T-helper 1 cell (primary cell): ENCODE measurements around the gene CD46.
"Not testable (repeated sequence)": the region's sequence is repeated elsewhere in the genome, so short reads cannot be mapped to it uniquely, and the experiment has no call there.

Source experiments
- DNase-seq, 5 donors: peaks; one replicate each; pipeline ENCODE4 v3.0.0-alpha.2; 2012 to 2020
- total RNA-seq, 4 donors: gene quantifications; one replicate each; lab custom pipeline; 2026; lab: John Stamatoyannopoulos, UW

The CD46 gene
- 158 to 237 (median 195) reads per million in 4 donors for total RNA-seq

- DNase-seq: peak; percentile 89 to 96 (median 92)
These were observed at the start of gene CD46 for GRCh38 chr1:207751790-207752455. Gene CD46, plus strand, starts transcription at chr1:207752054. Its CDS starts 159 bp downstream, at chr1:207752213.

- DNase-seq: no peak
These were observed 49.5 kb upstream of the CD46 start for GRCh38 chr1:207702317-207702716.

- no peak for DNase-seq
These were observed 48.1 kb upstream of the CD46 start for GRCh38 chr1:207703712-207704111.

- not testable (repeated sequence) for DNase-seq
These were observed 43.9 kb upstream of the CD46 start for GRCh38 chr1:207708004-207708403.

GRCh38 chr1:207711285-207711684 is 40.6 kb upstream of the CD46 start:
- DNase-seq: no peak

- not testable (repeated sequence) for DNase-seq
These were observed 39.2 kb upstream of the CD46 start for GRCh38 chr1:207712701-207713100.

- no peak for DNase-seq
These were observed 38.3 kb upstream of the CD46 start for GRCh38 chr1:207713529-207713928.

- no peak for DNase-seq
These were observed 32.6 kb upstream of the CD46 start for GRCh38 chr1:207719234-207719633.

- DNase-seq: not testable (repeated sequence)
These were observed 23.5 kb upstream of the CD46 start for GRCh38 chr1:207728200-207728858.

- DNase-seq: not testable (repeated sequence)
These were observed 14.2 kb upstream of the CD46 start for GRCh38 chr1:207737503-207738157.

GRCh38 chr1:207738158-207738659 is 13.6 kb upstream of the CD46 start:
- peak in 1 of 5 donors; percentile 23 for DNase-seq

GRCh38 chr1:207740207-207740606 is 11.6 kb upstream of the CD46 start:
- no peak for DNase-seq

GRCh38 chr1:207742850-207743555 is 8.9 kb upstream of the CD46 start:
- no peak for DNase-seq

- DNase-seq: no peak
These were observed 7.8 kb upstream of the CD46 start for GRCh38 chr1:207744000-207744534.

GRCh38 chr1:207745285-207745684 is 6.6 kb upstream of the CD46 start:
- no peak for DNase-seq

- DNase-seq: no peak
These were observed 5.8 kb upstream of the CD46 start for GRCh38 chr1:207745839-207746767.

- no peak for DNase-seq
These were observed 4.0 kb upstream of the CD46 start for GRCh38 chr1:207747627-207748492.

GRCh38 chr1:207748737-207749528 is 2.9 kb upstream of the CD46 start:
- no peak for DNase-seq

GRCh38 chr1:207750631-207751305 is 1.1 kb upstream of the CD46 start:
- DNase-seq: no peak
